Endothelial cell of umbilical vein (primary cell): ENCODE measurements around the gene RBMS1.

Experiments used
- CTCF ChIP-seq, 2 donors: IDR thresholded peaks; 1 replicate in 1 of 2; 2 replicates in 1 of 2; pipeline ENCODE4 v1.5.1; 2011; ENCODE audit warnings: low read length in 2 of 2, mild to moderate bottlenecking in 2 of 2, moderate library complexity in 2 of 2, control low read depth in 1 of 2, inconsistent platforms in 1 of 2, low read depth in 1 of 2; ENCODE audit not compliant: insufficient read depth in 1 of 2; ENCODE audit errors: extremely low read depth in 1 of 2
- EZH2 ChIP-seq: IDR thresholded peaks from 2 replicates; pipeline ENCODE4 v1.6.1; 2012; ENCODE audit warnings: borderline replicate concordance, low read depth, mild to moderate bottlenecking, moderate library complexity, low read length, inconsistent platforms; ENCODE audit not compliant: severe bottlenecking

GRCh38 chr2:160282063-160282580, 211.5 kb downstream of the RBMS1 start:
- TF ChIP-seq CTCF (IDR thresholded peaks at IDR 0.05; ENCODE audit: extremely low read depth in 1 of 2, insufficient read depth in 1 of 2, low read depth in 1 of 2, low read length in 2 of 2), result no peak
- TF ChIP-seq EZH2, result no peak
